Stomach (tissue), 4 donors: ENCODE measurements around the gene DUSP12.

Experiments used
- POLR2A ChIP-seq, 4 donors: fragments of 450-650 bp; IDR thresholded peaks; one replicate each; pipeline ENCODE4 v1.6.1; 2016; ENCODE audit warnings: antibody characterized with exemption in 4 of 4, control low read depth in 2 of 4, mild to moderate bottlenecking in 1 of 4, moderate library complexity in 1 of 4
- POLR2AphosphoS5 ChIP-seq, 3 donors: sonication (generic); formaldehyde crosslinking; IDR thresholded peaks; one replicate each; pipeline ENCODE4 v1.6.1; 2016; ENCODE audit warnings: antibody characterized with exemption in 3 of 3
- TF ChIP-seq, protein P1 (sequence below), 7 experiments: fragments of 450-650 bp in 4 of 7; fragments of 200-600 bp in 3 of 7; sonication (generic) in 3 of 7; IDR thresholded peaks; one replicate each; pipeline ENCODE4 v1.5.1; 2016 to 2019; ENCODE audit warnings: antibody characterized with exemption in 7 of 7, control low read depth in 2 of 7, mild to moderate bottlenecking in 1 of 7

DNA sequence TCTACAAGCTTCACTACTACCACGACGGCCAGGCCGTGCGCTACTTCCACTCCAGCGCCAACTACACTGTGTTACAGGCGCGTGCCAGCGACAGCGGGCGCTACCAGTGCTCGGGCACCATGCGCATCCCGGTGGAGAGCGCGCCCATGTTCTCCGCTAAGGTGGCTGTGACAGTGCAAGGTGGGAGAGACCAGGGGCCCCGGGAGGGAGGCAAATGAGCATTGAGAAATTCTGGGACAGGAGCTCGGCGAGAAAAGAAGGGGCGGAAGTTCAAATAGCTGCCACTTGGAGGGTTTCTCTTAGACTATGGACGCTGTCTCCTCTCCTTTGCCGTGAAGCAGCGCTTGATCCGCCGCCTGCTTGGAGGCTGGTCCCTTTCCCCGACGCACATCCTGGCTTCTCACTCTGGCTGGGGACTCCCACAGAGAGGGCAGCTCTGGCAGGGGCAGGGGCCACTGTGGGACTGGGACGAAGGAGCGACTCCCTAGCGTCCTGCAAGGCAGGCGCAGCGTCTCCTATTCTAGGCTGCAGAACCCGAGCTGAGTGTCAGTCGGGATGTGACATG, 23.6 kb upstream of the DUSP12 start:
- TF ChIP-seq, protein P1, sequence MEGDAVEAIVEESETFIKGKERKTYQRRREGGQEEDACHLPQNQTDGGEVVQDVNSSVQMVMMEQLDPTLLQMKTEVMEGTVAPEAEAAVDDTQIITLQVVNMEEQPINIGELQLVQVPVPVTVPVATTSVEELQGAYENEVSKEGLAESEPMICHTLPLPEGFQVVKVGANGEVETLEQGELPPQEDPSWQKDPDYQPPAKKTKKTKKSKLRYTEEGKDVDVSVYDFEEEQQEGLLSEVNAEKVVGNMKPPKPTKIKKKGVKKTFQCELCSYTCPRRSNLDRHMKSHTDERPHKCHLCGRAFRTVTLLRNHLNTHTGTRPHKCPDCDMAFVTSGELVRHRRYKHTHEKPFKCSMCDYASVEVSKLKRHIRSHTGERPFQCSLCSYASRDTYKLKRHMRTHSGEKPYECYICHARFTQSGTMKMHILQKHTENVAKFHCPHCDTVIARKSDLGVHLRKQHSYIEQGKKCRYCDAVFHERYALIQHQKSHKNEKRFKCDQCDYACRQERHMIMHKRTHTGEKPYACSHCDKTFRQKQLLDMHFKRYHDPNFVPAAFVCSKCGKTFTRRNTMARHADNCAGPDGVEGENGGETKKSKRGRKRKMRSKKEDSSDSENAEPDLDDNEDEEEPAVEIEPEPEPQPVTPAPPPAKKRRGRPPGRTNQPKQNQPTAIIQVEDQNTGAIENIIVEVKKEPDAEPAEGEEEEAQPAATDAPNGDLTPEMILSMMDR (IDR thresholded peaks at IDR 0.05), result peak in 3 of 7 experiments; percentile 10 to 20 (median 17)
- TF ChIP-seq POLR2A (IDR thresholded peaks at IDR 0.05) (no peak), POLR2AphosphoS5 (IDR thresholded peaks at IDR 0.05) (no peak)
